ENCODE measurements around the gene SELENOT. TPM values are rescaled to one million over a fixed set of nuclear protein-coding genes. Genes with fewer than 3 reads are reported as not detected.

SELENOT gene
- polyA plus RNA-seq, 1 experiment: 588 TPM

GRCh38 chr3:150607267-150608065 is 4.3 kb downstream of the SELENOT start:
- no peak for DNase-seq (ENCODE audit: low read depth, low spot score)
- no peak for TF ChIP-seq CTCF (IDR thresholded peaks at IDR 0.05; ENCODE audit: low read depth, low read length)
- ChIA-PET POLR2A (no interaction called here), CTCF (no interaction called here)
- no peak overlapping the region for H3K4me3 ChIP-seq (ENCODE audit: low read depth, low read length)
- no peak overlapping the region for H3K27ac ChIP-seq (ENCODE audit: low read depth, low read length)
- no peaks in the 10 kb centered on the region for H3K27me3 ChIP-seq (ENCODE audit: control insufficient read depth, insufficient read depth, low read length)
- H3K9me3 ChIP-seq (ENCODE audit: control insufficient read depth, insufficient read depth, low read length): peaks cover 8% of the 10 kb centered on the region; the same call in 1 of the 2 replicates

GRCh38 chr3:150609988-150610387 is 6.9 kb downstream of the SELENOT start:
- Histone ChIP-seq H3K4me3 (ENCODE audit: low read depth, low read length) (no peak overlapping the region), H3K27ac (ENCODE audit: low read depth, low read length) (no peak overlapping the region), H3K27me3 (ENCODE audit: control insufficient read depth, insufficient read depth, low read length) (no peaks in the 10 kb centered on the region), H3K9me3 (ENCODE audit: control insufficient read depth, insufficient read depth, low read length) (peaks cover 5% of the 10 kb centered on the region; the same call in 1 of the 2 replicates)
- no peak for TF ChIP-seq CTCF (IDR thresholded peaks at IDR 0.05; ENCODE audit: low read depth, low read length)
- no peak for DNase-seq (ENCODE audit: low read depth, low spot score)
- ChIA-PET CTCF (interaction anchor here (1.0 kb wide), 1 partner anchor 21 kb away, joined by 3 read pairs; no protein-coding TSS in a partner anchor), POLR2A (no interaction called here)

- TF ChIP-seq CTCF (IDR thresholded peaks at IDR 0.05; ENCODE audit: low read depth, low read length): no peak
- Histone ChIP-seq H3K27me3 (ENCODE audit: control insufficient read depth, insufficient read depth, low read length) (no peaks in the 10 kb centered on the region), H3K9me3 (ENCODE audit: control insufficient read depth, insufficient read depth, low read length) (peaks cover 5% of the 10 kb centered on the region; the same call in 1 of the 2 replicates), H3K4me3 (ENCODE audit: low read depth, low read length) (no peak overlapping the region), H3K27ac (ENCODE audit: low read depth, low read length) (no peak overlapping the region)
- DNase-seq (ENCODE audit: low read depth, low spot score): no peak
- ChIA-PET CTCF (interaction anchor here (0.6 kb wide), 1 partner anchor 255 kb away, joined by 4 read pairs; no protein-coding TSS in a partner anchor), POLR2A (no interaction called here)
Observed at GRCh38 chr3:150610785-150611184, 7.7 kb downstream of the SELENOT start.

GRCh38 chr3:150611666-150612065 is 8.5 kb downstream of the SELENOT start:
- no peak for DNase-seq (ENCODE audit: low read depth, low spot score)
- Histone ChIP-seq H3K27ac (ENCODE audit: low read depth, low read length) (no peak overlapping the region), H3K9me3 (ENCODE audit: control insufficient read depth, insufficient read depth, low read length) (peaks cover 5% of the 10 kb centered on the region; the same call in 1 of the 2 replicates), H3K27me3 (ENCODE audit: control insufficient read depth, insufficient read depth, low read length) (no peaks in the 10 kb centered on the region), H3K4me3 (ENCODE audit: low read depth, low read length) (no peak overlapping the region)
- ChIA-PET POLR2A (no interaction called here), CTCF (interaction anchor here (1.7 kb wide), 1 partner anchor 9 kb away, joined by 4 read pairs; the partner anchor contains the start of gene SELENOT)
- no peak for TF ChIP-seq CTCF (IDR thresholded peaks at IDR 0.05; ENCODE audit: low read depth, low read length)

- H3K4me3 ChIP-seq (ENCODE audit: low read depth, low read length): no peak overlapping the region
- POLR2A ChIA-PET: no interaction called here
- H3K27ac ChIP-seq (ENCODE audit: low read depth, low read length): no peak overlapping the region
- DNase-seq (ENCODE audit: low read depth, low spot score): no peak
- TF ChIP-seq CTCF (IDR thresholded peaks at IDR 0.05; ENCODE audit: low read depth, low read length): no peak
- CTCF ChIA-PET: interaction anchor here (1.7 kb wide), 1 partner anchor 10 kb away, joined by 4 read pairs; the partner anchor contains the start of gene SELENOT
- H3K27me3 ChIP-seq (ENCODE audit: control insufficient read depth, insufficient read depth, low read length): no peaks in the 10 kb centered on the region
- peaks cover 5% of the 10 kb centered on the region; the same call in 1 of the 2 replicates for H3K9me3 ChIP-seq (ENCODE audit: control insufficient read depth, insufficient read depth, low read length)
Observed at GRCh38 chr3:150612494-150612893, 9.4 kb downstream of the SELENOT start.

Measured in AG04450 (cell line).